Measurements from ENCODE around the gene GABRE. TPM values are rescaled to one million over a fixed set of nuclear protein-coding genes. Genes with fewer than 3 reads are reported as not detected.

The GABRE gene
- total RNA-seq, result 100 to 1,000 TPM; 120 to 317 (median 209) TPM

- TF ChIP-seq CTCF (IDR thresholded peaks at IDR 0.05; ENCODE audit: low read depth), result no peak
Measured at GRCh38 chrX:151974336-151975227, at the start of gene GABRE. Gene GABRE, minus strand, starts transcription at chrX:151974676. Its CDS starts 51 bp downstream, at chrX:151974625.

- no peak for TF ChIP-seq CTCF (IDR thresholded peaks at IDR 0.05; ENCODE audit: low read depth)
Measured at GRCh38 chrX:152020888-152021287, 46.4 kb upstream of the GABRE start.

- no peak for TF ChIP-seq CTCF (IDR thresholded peaks at IDR 0.05; ENCODE audit: low read depth)
Measured at GRCh38 chrX:151999813-152000212, 25.3 kb upstream of the GABRE start.

GRCh38 chrX:151997539-151997938 lies 23.1 kb upstream of the GABRE start:
- no peak for TF ChIP-seq CTCF (IDR thresholded peaks at IDR 0.05; ENCODE audit: low read depth)

- no peak for TF ChIP-seq CTCF (IDR thresholded peaks at IDR 0.05; ENCODE audit: low read depth)
Measured at GRCh38 chrX:151996347-151996746, 21.9 kb upstream of the GABRE start.

- TF ChIP-seq CTCF (IDR thresholded peaks at IDR 0.05; ENCODE audit: low read depth), result no peak
Measured at GRCh38 chrX:151994476-151994875, 20.0 kb upstream of the GABRE start.

GRCh38 chrX:151988706-151989299 lies 14.3 kb upstream of the GABRE start:
- TF ChIP-seq CTCF (IDR thresholded peaks at IDR 0.05; ENCODE audit: low read depth), result no peak

All from subcutaneous adipose tissue (tissue), 4 donors.